MM.1S (cell line): ENCODE results near the gene TAF4B.

Experiments used
- DNase-seq: peaks from one replicate; pipeline ENCODE4 v3.0.0-alpha.2; 2015
- H2AFZ ChIP-seq: fragments of 300-600 bp; sonication (generic); 2 replicates; pipeline ENCODE4 v1.6.0; 2016; ENCODE audit warnings: antibody characterized with exemption, low read length
- H3F3A ChIP-seq: fragments of 300-600 bp; sonication (generic); 2 replicates; pipeline ENCODE4 v1.6.1; 2016; ENCODE audit warnings: mild to moderate bottlenecking, antibody characterized with exemption, low read length, moderate library complexity, mixed read lengths; ENCODE audit not compliant: insufficient read depth
- H3K27ac ChIP-seq: fragments of 300-600 bp; sonication (generic); 2 replicates; pipeline ENCODE4 v1.5.1; 2016; ENCODE audit warnings: mild to moderate bottlenecking, low read length
- H3K27me3 ChIP-seq: fragments of 300-600 bp; sonication (generic); replicated peaks from 2 replicates; pipeline ENCODE4 v1.6.0; 2016; ENCODE audit warnings: low read length; ENCODE audit not compliant: insufficient read depth
- H3K36me3 ChIP-seq: fragments of 300-600 bp; sonication (generic); replicated peaks from 2 replicates; pipeline ENCODE4 v1.6.1; 2016; ENCODE audit warnings: mild to moderate bottlenecking, low read length, mixed read lengths; ENCODE audit not compliant: insufficient read depth
- H3K4me1 ChIP-seq: fragments of 300-600 bp; sonication (generic); 2 replicates; pipeline ENCODE4 v1.6.1; 2016; ENCODE audit warnings: low read length, mixed read lengths
- H3K4me2 ChIP-seq: fragments of 300-600 bp; sonication (generic); 2 replicates; pipeline ENCODE4 v1.6.0; 2016; ENCODE audit warnings: low read depth, low read length
- H3K4me3 ChIP-seq: fragments of 300-600 bp; sonication (generic); 2 replicates; pipeline ENCODE4 v1.5.1; 2016; ENCODE audit warnings: low read length, mixed read lengths
- H3K79me2 ChIP-seq: fragments of 300-600 bp; sonication (generic); 2 replicates; pipeline ENCODE4 v1.6.1; 2016; ENCODE audit warnings: mixed run types, low read length, mixed read lengths
- H3K9ac ChIP-seq: fragments of 300-600 bp; sonication (generic); 2 replicates; pipeline ENCODE4 v1.6.1; 2016; ENCODE audit warnings: low read length, mixed read lengths
- H3K9me2 ChIP-seq: fragments of 300-600 bp; sonication (generic); replicated peaks from 2 replicates; pipeline ENCODE4 v1.6.1; 2016; ENCODE audit warnings: mild to moderate bottlenecking, low read length, mixed read lengths; ENCODE audit not compliant: insufficient read depth
- H3K9me3 ChIP-seq: fragments of 300-600 bp; sonication (generic); replicated peaks from 2 replicates; pipeline ENCODE4 v1.6.1; 2016; ENCODE audit warnings: mild to moderate bottlenecking, low read length, mixed read lengths; ENCODE audit not compliant: insufficient read depth
- H4K20me1 ChIP-seq: fragments of 300-600 bp; sonication (generic); 2 replicates; pipeline ENCODE4 v1.6.1; 2016; ENCODE audit warnings: mild to moderate bottlenecking, low read length, moderate library complexity, mixed read lengths; ENCODE audit not compliant: insufficient read depth
- CTCF ChIP-seq: fragments of 300-600 bp; sonication (generic); IDR thresholded peaks from 2 replicates; pipeline ENCODE4 v1.5.1; 2016; ENCODE audit warnings: antibody characterized with exemption, low read length, mixed read lengths
- EZH2 ChIP-seq: fragments of 300-600 bp; sonication (generic); optimal IDR thresholded peaks from 2 replicates; pipeline ENCODE3; 2017; ENCODE audit warnings: low read depth, mild to moderate bottlenecking, antibody characterized with exemption, low read length, mixed read lengths
- EZH2phosphoT487 ChIP-seq: fragments of 300-600 bp; sonication (generic); IDR thresholded peaks from 2 replicates; pipeline ENCODE4 v1.6.1; 2018; ENCODE audit warnings: antibody characterized with exemption, low read length

Gene TAF4B

GRCh38 chr18:26287644-26288043 lies 61.4 kb downstream of the TAF4B start:
- Histone ChIP-seq H3K27me3 (no peaks in the 10 kb centered on the region), H3K4me2 (no peak overlapping the region), H2AFZ (no peak overlapping the region), H4K20me1 (no peaks in the 10 kb centered on the region), H3K4me1 (no peaks in the 10 kb centered on the region), H3K9me2 (no peaks in the 10 kb centered on the region), H3K9me3 (no peaks in the 10 kb centered on the region), H3K36me3 (no peaks in the 10 kb centered on the region), H3F3A (no peaks in the 10 kb centered on the region), H3K79me2 (peaks cover 14% of the 10 kb centered on the region; the same call in 1 of the 2 replicates), H3K27ac (no peak overlapping the region), H3K4me3 (no peak overlapping the region), H3K9ac (no peak overlapping the region)
- TF ChIP-seq EZH2, result no peak
- no peak for TF ChIP-seq CTCF
- DNase-seq, result no peak

GRCh38 chr18:26290385-26290784 lies 64.1 kb downstream of the TAF4B start:
- no peaks in the 10 kb centered on the region for H3K9me2 ChIP-seq
- H3K27ac ChIP-seq, result no peak overlapping the region
- H3K4me3 ChIP-seq, result no peak overlapping the region
- H3K4me1 ChIP-seq, result no peaks in the 10 kb centered on the region
- H3F3A ChIP-seq, result no peaks in the 10 kb centered on the region
- H2AFZ ChIP-seq, result no peak overlapping the region
- DNase-seq, result no peak
- H3K79me2 ChIP-seq, result peaks cover 14% of the 10 kb centered on the region; the same call in 1 of the 2 replicates
- TF ChIP-seq EZH2 (no peak), CTCF (no peak), EZH2phosphoT487 (no peak)
- H3K36me3 ChIP-seq, result peaks cover 3% of the 10 kb centered on the region; the same call in 1 of the 2 replicates
- H4K20me1 ChIP-seq, result no peaks in the 10 kb centered on the region
- no peak overlapping the region for H3K4me2 ChIP-seq
- no peak overlapping the region for H3K9ac ChIP-seq
- H3K9me3 ChIP-seq, result no peaks in the 10 kb centered on the region
- no peaks in the 10 kb centered on the region for H3K27me3 ChIP-seq

GRCh38 chr18:26293982-26294381 lies 67.7 kb downstream of the TAF4B start:
- Histone ChIP-seq H3K27me3 (no peaks in the 10 kb centered on the region), H3K79me2 (peaks cover 8% of the 10 kb centered on the region), H3K27ac (no peak overlapping the region), H3K36me3 (peaks cover 3% of the 10 kb centered on the region; the same call in 1 of the 2 replicates), H2AFZ (no peak overlapping the region), H3K4me2 (no peak overlapping the region), H3K4me1 (0 out of 2 replicates have a peak, but pooled peaks cover 6% of the 10 kb centered on the region), H3F3A (no peaks in the 10 kb centered on the region), H3K9me2 (no peaks in the 10 kb centered on the region), H3K9me3 (no peaks in the 10 kb centered on the region), H3K9ac (no peak overlapping the region), H4K20me1 (no peaks in the 10 kb centered on the region), H3K4me3 (no peak overlapping the region)
- no peak for DNase-seq
- TF ChIP-seq CTCF (no peak), EZH2phosphoT487 (no peak), EZH2 (no peak)
